HepG2 (cell line): ENCODE measurements around the gene DIRAS1. TPM values are rescaled to one million over a fixed set of nuclear protein-coding genes. Genes with fewer than 3 reads are reported as not detected.

Experiments
- ATAC-seq: fragments of 200-7000 bp; cut with Tn5 transposase; 3 replicates; pipeline ENCODE4 v1.9.1; 2020; ENCODE audit warnings: mild to moderate bottlenecking, moderate library complexity
- BruUV-seq: library from RNA; stranded (reverse); fragments of 400-500 nt; replicated peaks from 2 replicates; lab custom pipeline; 2021; lab: Mats Ljungman, UMichigan
- CTCF ChIA-PET: fragments of 300-600 bp; formaldehyde crosslinking; extraction: SDS; loops from one replicate; lab custom pipeline; 2021; ENCODE audit warnings: low total read pairs, inconsistent platforms, low intra/inter-chr PET ratio; lab: Yijun Ruan, JAX
- POLR2A ChIA-PET: fragments of 350-600 bp; sonication (Branson Sonifier 250); formaldehyde crosslinking; loops from one replicate; lab custom pipeline; 2020; ENCODE audit warnings: antibody characterized with exemption, inconsistent platforms; lab: Yijun Ruan, JAX
- DNase-seq: peaks from one replicate; pipeline ENCODE4 v3.0.0-alpha.2; 2015; ENCODE audit warnings: low spot score
- FAIRE-seq: peaks from 3 replicates; lab custom pipeline; 2011; peaks lifted over from hg19 to GRCh38; lab: Jason Lieb, UNC
- H2AFZ ChIP-seq: one replicate; pipeline ENCODE4 v1.6.1; 2011; ENCODE audit warnings: low read length, inconsistent platforms
- H3K27ac ChIP-seq: fragments of 300-600 bp; 3 replicates; pipeline ENCODE4 v1.8.0; 2011; ENCODE audit warnings: mixed run types, mild to moderate bottlenecking, mixed read lengths, low read length, inconsistent platforms; ENCODE audit not compliant: insufficient read depth; ENCODE audit errors: extremely low read length
- H3K27me3 ChIP-seq, 2 experiments: fragments of 200-600 bp in 1 of 2; 2 replicates in 1 of 2; 3 replicates in 1 of 2; pipeline versions ENCODE4 v1.6.0 to v1.8.0; 2011; ENCODE audit warnings: low read length in 2 of 2, mild to moderate bottlenecking in 2 of 2, moderate library complexity in 2 of 2, inconsistent platforms in 1 of 2; ENCODE audit not compliant: insufficient read depth in 2 of 2, control insufficient read depth in 1 of 2
- H3K36me3 ChIP-seq, 2 experiments: fragments of 200-600 bp in 1 of 2; replicated peaks in 1 of 2; 2 replicates in 1 of 2; 3 replicates in 1 of 2; pipeline versions ENCODE4 v1.5.1 to v1.8.0; 2011; ENCODE audit warnings: low read length in 2 of 2, inconsistent platforms in 1 of 2; ENCODE audit not compliant: insufficient read depth in 2 of 2, control insufficient read depth in 1 of 2
- H3K4me1 ChIP-seq: 2 replicates; pipeline ENCODE4 v1.5.1; 2012; ENCODE audit warnings: low read length, inconsistent platforms; ENCODE audit not compliant: insufficient read depth
- H3K4me2 ChIP-seq: 2 replicates; pipeline ENCODE4 v1.6.0; 2011; ENCODE audit warnings: low read depth, low read length, inconsistent platforms
- H3K4me3 ChIP-seq, 3 experiments: fragments of 200-600 bp in 1 of 3; sonication (generic), shearing (Covaris generic) in 1 of 3; replicated peaks in 1 of 3; 2 replicates each; pipeline ENCODE4 v1.5.1; 2011 to 2016; ENCODE audit warnings: low read length in 3 of 3, inconsistent platforms in 2 of 3, low read depth in 2 of 3, mild to moderate bottlenecking in 2 of 3, control low read depth in 1 of 3, mixed read lengths in 1 of 3; ENCODE audit not compliant: insufficient read depth in 1 of 3
- H3K79me2 ChIP-seq: one replicate; pipeline ENCODE4 v1.6.1; 2011; ENCODE audit warnings: low read length, inconsistent platforms; ENCODE audit not compliant: insufficient read depth
- H3K9ac ChIP-seq: 2 replicates; pipeline ENCODE4 v1.6.0; 2011; ENCODE audit warnings: mild to moderate bottlenecking, low read depth, low read length, inconsistent platforms; ENCODE audit not compliant: insufficient read depth
- H3K9me3 ChIP-seq: 2 replicates; pipeline ENCODE4 v1.5.1; 2012; ENCODE audit warnings: mild to moderate bottlenecking, low read length
- H4K20me1 ChIP-seq: 2 replicates; pipeline ENCODE4 v1.6.0; 2011; ENCODE audit warnings: inconsistent platforms, mild to moderate bottlenecking, low read length, moderate library complexity; ENCODE audit not compliant: insufficient read depth
- MLXIP ChIP-seq: sonication (generic); formaldehyde crosslinking; IDR thresholded peaks from 2 replicates; pipeline ENCODE4 v1.9.0; 2021; ENCODE audit warnings: missing genetic modification reagents, borderline replicate concordance
- SKIL ChIP-seq: sonication (generic); formaldehyde crosslinking; IDR thresholded peaks from 2 replicates; pipeline ENCODE4 v1.8.0; 2022; ENCODE audit warnings: missing genetic modification reagents, mild to moderate bottlenecking, moderate library complexity, borderline replicate concordance
- SNRNP70 ChIP-seq: fragments of 200-400 bp; formaldehyde crosslinking; IDR thresholded peaks from 2 replicates; pipeline ENCODE4 v1.6.1; 2017; ENCODE audit warnings: mild to moderate bottlenecking, low read depth, low read length, moderate library complexity
- ZFP90 ChIP-seq: sonication (generic); formaldehyde crosslinking; IDR thresholded peaks from 2 replicates; pipeline ENCODE4 v1.8.0; 2022; ENCODE audit warnings: missing genetic modification reagents, mild to moderate bottlenecking, inconsistent platforms, borderline replicate concordance
- ZNF460 ChIP-seq: sonication (generic); formaldehyde crosslinking; IDR thresholded peaks from 2 replicates; pipeline ENCODE4 v1.5.1; 2020; ENCODE audit warnings: missing genetic modification reagents, mild to moderate bottlenecking, borderline replicate concordance
- WGBS: methylation state at CpG from one replicate; pipeline ENCODE4 v1.1.6; 2017; ENCODE audit warnings: low lambda C conversion rate; 5-methylcytosine and 5-hydroxymethylcytosine counted together
- in situ Hi-C: cut with HindIII; loops from 2 replicates; pipeline ENCODE4 v1.10.0; 2017; ENCODE audit warnings: low pct_unique_long_range_greater_than_20kb; ENCODE audit not compliant: extremely low pct_ligation_motif_present
- intact Hi-C: fragments of 100-400 bp; cut with micrococcal nuclease; formaldehyde crosslinking; loops from one replicate; pipeline ENCODE4 v1.10.0; 2022; ENCODE audit not compliant: unreplicated experiment
- polyA plus RNA-seq, 8 experiments: library from polyadenylated mRNA; depleted of rRNA in 3 of 8; stranded (reverse) in 7 of 8; unstranded in 1 of 8; fragments of >200 nt; fragmentation: Illumina TruSeq in 4 of 8; extraction: Trizol in 4 of 8; gene quantifications; 2 replicates each; pipeline versions ENCODE4 v1.2.1 to v1.2.3, GENCODE V29; 2011 to 2016; ENCODE audit warnings: low read depth in 4 of 8, missing spikeins in 1 of 8, mixed read lengths in 1 of 8; ENCODE audit not compliant: insufficient read depth in 1 of 8
- total RNA-seq, 5 experiments: library from RNA; depleted of rRNA; stranded (reverse); fragments of >200 nt; fragmentation: Illumina TruSeq; extraction: Trizol; gene quantifications; 2 replicates each; pipeline ENCODE4 v1.2.3, GENCODE V29; 2016; ENCODE audit warnings: low read depth in 1 of 5

Gene DIRAS1
- total and polyA plus RNA-seq, 2 of the 13 experiments (the other 11 are each of a cell fraction or from before 2014, with no cell fraction given): 0.97 to 1.8 TPM

- TF ChIP-seq SKIL (CRISPR knock-in tag): no peak
- no peak for TF ChIP-seq SNRNP70
- no peak for TF ChIP-seq ZFP90 (CRISPR knock-in tag)
- no peak for TF ChIP-seq ZNF460 (CRISPR knock-in tag)
- TF ChIP-seq MLXIP (CRISPR knock-in tag): no peak
- ATAC-seq (no peak), DNase-seq (no peak), FAIRE-seq (no peak)
- no peak overlapping the region for H3K27ac ChIP-seq
- no peak overlapping the region for H3K4me3 ChIP-seq
- no peaks in the 10 kb centered on the region for H3K9me3 ChIP-seq
- no peaks in the 10 kb centered on the region for H3K4me1 ChIP-seq
- no peak overlapping the region for H2AFZ ChIP-seq
- peaks cover 36 to 65% of the 10 kb centered on the region in 2 experiments; a peak in 4 of 5 replicates for H3K36me3 ChIP-seq
- POLR2A ChIA-PET: no interaction called here
- H3K4me2 ChIP-seq: no peak overlapping the region
- no TSS peak for BruUV-seq
- CTCF ChIA-PET: no interaction called here
- in situ Hi-C loops (no loop called here), intact Hi-C loops (no loop called here)
- no peaks in the 10 kb centered on the region for H3K79me2 ChIP-seq
- no peaks in the 10 kb centered on the region for H3K27me3 ChIP-seq
- H4K20me1 ChIP-seq: no peaks in the 10 kb centered on the region
- 96% methylated on average over 17 of the region's 17 CpGs for WGBS
- H3K9ac ChIP-seq: no peak overlapping the region
Measured at GRCh38 chr19:2759362-2759761, 38.2 kb upstream of the DIRAS1 start.
